Colonic mucosa (tissue), 4 donors: Measurements from ENCODE around the gene ERBIN. TPM values are rescaled to one million over a fixed set of nuclear protein-coding genes. Genes with fewer than 3 reads are reported as not detected.
"Not testable (repeated sequence)": the region's sequence is repeated elsewhere in the genome, so short reads cannot be mapped to it uniquely, and the experiment has no call there.

Source experiments
- DNase-seq: peaks from one replicate; pipeline ENCODE4 v3.0.0-alpha.2; 2020
- H3K27ac ChIP-seq: fragments of 200-600 bp; one replicate; pipeline ENCODE4 v1.8.0; 2021
- H3K27me3 ChIP-seq: fragments of 200-600 bp; one replicate; pipeline ENCODE4 v1.8.0; 2021
- H3K36me3 ChIP-seq: fragments of 200-600 bp; one replicate; pipeline ENCODE4 v1.8.0; 2021
- H3K4me1 ChIP-seq: fragments of 200-600 bp; one replicate; pipeline ENCODE4 v1.8.0; 2021; ENCODE audit warnings: mild to moderate bottlenecking
- H3K4me3 ChIP-seq: fragments of 200-600 bp; one replicate; pipeline ENCODE4 v1.8.0; 2021
- H3K9ac ChIP-seq, 2 donors: one replicate each; pipeline ENCODE4 v1.7.0; 2013; ENCODE audit warnings: control low read depth in 2 of 2, low read depth in 2 of 2, low read length in 2 of 2
- H3K9me3 ChIP-seq: fragments of 200-600 bp; one replicate; pipeline ENCODE4 v1.8.0; 2021
- intact Hi-C: fragments of 100-400 bp; cut with DNase I; formaldehyde crosslinking; loops from one replicate; pipeline ENCODE4 v1.14.1; 2022
- total RNA-seq, 2 donors: library from RNA; stranded (reverse); fragmentation: NEBNext Ultra II Directional in 1 of 2; extraction: Animal tissue kit (Norgen Biotek cat#: 25700) in 1 of 2; gene quantifications; one replicate each; pipeline ENCODE4 v1.2.1, GENCODE V29; 2021
- TF ChIP-seq, protein P1 (sequence below): fragments of 200-600 bp; IDR thresholded peaks from one replicate; pipeline ENCODE4 v1.8.0; 2022; ENCODE audit warnings: antibody characterized with exemption, mild to moderate bottlenecking
- donor health status: healthy.
- donor health status: DM: no; HTN: no; CAD: no.
- donor health status: DM: no; HTN: no; CAD: no.

ERBIN gene
- total RNA-seq, 2 donors from 2014 or later: 69.3 to 110 TPM

DNA sequence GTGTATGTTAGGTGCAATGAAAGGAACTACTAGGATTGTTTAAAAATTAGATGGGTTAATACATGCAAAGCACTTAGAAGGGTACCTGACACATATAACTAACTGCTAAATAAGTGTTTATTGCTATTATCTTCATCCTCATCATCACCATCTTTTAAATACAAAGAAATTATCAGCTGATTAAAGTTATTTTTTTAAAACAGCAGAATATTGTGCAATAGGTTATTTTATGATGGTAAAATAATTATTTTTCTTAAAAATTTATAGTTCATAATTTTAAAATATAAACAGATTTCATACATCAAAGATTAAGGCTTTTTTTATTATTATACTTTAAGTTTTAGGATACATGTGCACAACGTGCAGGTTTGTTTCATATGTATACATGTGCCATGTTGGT, 130.9 kb downstream of the ERBIN start:
- no peaks in the 10 kb centered on the region for H3K36me3 ChIP-seq

GRCh38 chr5:66061320-66061719, 134.9 kb downstream of the ERBIN start:
- H3K9ac ChIP-seq, H3K4me1 ChIP-seq, H3K27ac ChIP-seq, H3K9me3 ChIP-seq, H3K4me3 ChIP-seq, H3K36me3 ChIP-seq, H3K27me3 ChIP-seq, intact Hi-C loops, DNase-seq: not testable (repeated sequence)

More for the DNA sequence above, 130.9 kb downstream of the ERBIN start:
- DNase-seq: no peak
- H3K4me1 ChIP-seq: no peaks in the 10 kb centered on the region
- H3K27ac ChIP-seq: no peak overlapping the region
- H3K27me3 ChIP-seq: no peaks in the 10 kb centered on the region
- H3K9me3 ChIP-seq: no peaks in the 10 kb centered on the region
- intact Hi-C loops: no loop called here
- TF ChIP-seq, protein P1, sequence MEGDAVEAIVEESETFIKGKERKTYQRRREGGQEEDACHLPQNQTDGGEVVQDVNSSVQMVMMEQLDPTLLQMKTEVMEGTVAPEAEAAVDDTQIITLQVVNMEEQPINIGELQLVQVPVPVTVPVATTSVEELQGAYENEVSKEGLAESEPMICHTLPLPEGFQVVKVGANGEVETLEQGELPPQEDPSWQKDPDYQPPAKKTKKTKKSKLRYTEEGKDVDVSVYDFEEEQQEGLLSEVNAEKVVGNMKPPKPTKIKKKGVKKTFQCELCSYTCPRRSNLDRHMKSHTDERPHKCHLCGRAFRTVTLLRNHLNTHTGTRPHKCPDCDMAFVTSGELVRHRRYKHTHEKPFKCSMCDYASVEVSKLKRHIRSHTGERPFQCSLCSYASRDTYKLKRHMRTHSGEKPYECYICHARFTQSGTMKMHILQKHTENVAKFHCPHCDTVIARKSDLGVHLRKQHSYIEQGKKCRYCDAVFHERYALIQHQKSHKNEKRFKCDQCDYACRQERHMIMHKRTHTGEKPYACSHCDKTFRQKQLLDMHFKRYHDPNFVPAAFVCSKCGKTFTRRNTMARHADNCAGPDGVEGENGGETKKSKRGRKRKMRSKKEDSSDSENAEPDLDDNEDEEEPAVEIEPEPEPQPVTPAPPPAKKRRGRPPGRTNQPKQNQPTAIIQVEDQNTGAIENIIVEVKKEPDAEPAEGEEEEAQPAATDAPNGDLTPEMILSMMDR: no peak
- H3K4me3 ChIP-seq: no peak overlapping the region
- H3K9ac ChIP-seq: no peak overlapping the region

- intact Hi-C loops, H3K27ac ChIP-seq, DNase-seq: not testable (repeated sequence)
These were observed 136.7 kb downstream of the ERBIN start for GRCh38 chr5:66063061-66063460.

DNA sequence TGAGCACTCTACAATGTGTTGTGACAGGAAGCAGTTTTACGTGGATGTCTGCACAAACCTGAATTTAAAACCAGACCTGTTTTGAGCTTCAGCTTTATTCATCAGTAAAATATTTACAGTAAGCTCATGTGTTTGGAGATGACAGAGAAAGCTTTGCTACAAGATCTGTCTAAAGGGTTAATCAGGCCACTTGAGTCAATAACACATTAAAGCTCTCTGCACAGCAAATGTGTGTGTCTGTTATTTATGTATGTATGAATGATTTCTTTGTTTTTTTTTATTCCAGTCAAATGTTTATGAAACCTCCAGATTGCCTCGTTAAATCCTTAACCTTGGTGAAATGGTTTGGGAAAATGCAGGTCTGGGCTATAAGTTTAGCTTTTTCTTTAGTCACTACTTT, 140.5 kb downstream of the ERBIN start:
- H3K4me3 ChIP-seq: no peak overlapping the region
- intact Hi-C loops: no loop called here
- H3K27ac ChIP-seq: no peak overlapping the region
- no peaks in the 10 kb centered on the region for H3K27me3 ChIP-seq
- TF ChIP-seq, protein P1: no peak
- no peaks in the 10 kb centered on the region for H3K36me3 ChIP-seq
- H3K9me3 ChIP-seq: no peaks in the 10 kb centered on the region
- DNase-seq: no peak
- H3K4me1 ChIP-seq: no peaks in the 10 kb centered on the region
- H3K9ac ChIP-seq: no peak overlapping the region

More at GRCh38 chr5:66063061-66063460, 136.7 kb downstream of the ERBIN start:
- H3K4me1 ChIP-seq, H3K9me3 ChIP-seq, H3K9ac ChIP-seq, H3K27me3 ChIP-seq, H3K4me3 ChIP-seq, H3K36me3 ChIP-seq: not testable (repeated sequence)

- Histone ChIP-seq H3K9me3 (no peaks in the 10 kb centered on the region), H3K27ac (no peak overlapping the region), H3K9ac (no peak overlapping the region), H3K4me1 (no peaks in the 10 kb centered on the region), H3K36me3 (no peaks in the 10 kb centered on the region), H3K4me3 (no peak overlapping the region), H3K27me3 (no peaks in the 10 kb centered on the region)
- no peak for DNase-seq
- TF ChIP-seq, protein P1: no peak
- intact Hi-C loops: no loop called here
These were observed 145.7 kb downstream of the ERBIN start for GRCh38 chr5:66072031-66072430.

- TF ChIP-seq, protein P1: no peak
- no peaks in the 10 kb centered on the region for H3K27me3 ChIP-seq
- no peak for DNase-seq
- no peak overlapping the region for H3K9ac ChIP-seq
- no peak overlapping the region for H3K27ac ChIP-seq
- H3K4me3 ChIP-seq: no peak overlapping the region
- no peaks in the 10 kb centered on the region for H3K36me3 ChIP-seq
- intact Hi-C loops: no loop called here
- no peaks in the 10 kb centered on the region for H3K9me3 ChIP-seq
- no peaks in the 10 kb centered on the region for H3K4me1 ChIP-seq
These were observed 148.5 kb downstream of the ERBIN start for GRCh38 chr5:66074901-66075300.
